ACC112 (cell line): ENCODE data around the gene DDX52.
"Not testable (repeated sequence)": the region's sequence is repeated elsewhere in the genome, so short reads cannot be mapped to it uniquely, and the experiment has no call there.

ENCODE experiments used
- H2AFZ ChIP-seq: fragments of 200-600 bp; sonication (generic); one replicate; pipeline ENCODE4 v1.6.0; 2017; ENCODE audit warnings: antibody characterized with exemption, low read length; ENCODE audit not compliant: unreplicated experiment
- H3K27ac ChIP-seq: fragments of 200-600 bp; sonication (generic); 2 replicates; pipeline ENCODE4 v1.5.1; 2014; ENCODE audit warnings: low read depth, mild to moderate bottlenecking, antibody characterized with exemption, low read length, moderate library complexity
- H3K27me3 ChIP-seq: fragments of 200-600 bp; sonication (generic); 2 replicates; pipeline ENCODE4 v1.6.1; 2014; ENCODE audit warnings: mild to moderate bottlenecking, antibody characterized with exemption, low read length, moderate library complexity, mixed read lengths; ENCODE audit not compliant: insufficient read depth
- H3K36me3 ChIP-seq: fragments of 200-600 bp; sonication (generic); 2 replicates; pipeline ENCODE4 v1.6.1; 2016; ENCODE audit warnings: mild to moderate bottlenecking, antibody characterized with exemption, low read length, moderate library complexity, mixed read lengths; ENCODE audit not compliant: insufficient read depth
- H3K4me1 ChIP-seq: fragments of 200-600 bp; sonication (generic); one replicate; pipeline ENCODE4 v1.6.1; 2016; ENCODE audit warnings: low read length, mixed read lengths; ENCODE audit not compliant: insufficient read depth, unreplicated experiment, control insufficient read depth
- H3K4me3 ChIP-seq: fragments of 200-600 bp; sonication (generic); 2 replicates; pipeline ENCODE4 v1.5.1; 2014; ENCODE audit warnings: mild to moderate bottlenecking, low read depth, low read length
- H3K79me2 ChIP-seq: fragments of 200-600 bp; sonication (generic); one replicate; pipeline ENCODE4 v1.6.0; 2016; ENCODE audit warnings: low read length; ENCODE audit not compliant: control insufficient read depth, unreplicated experiment, insufficient read depth

DDX52 gene

GRCh38 chr17:37610971-37611370 is 32.3 kb downstream of the DDX52 start:
- no peak overlapping the region for H3K4me3 ChIP-seq
- no peak overlapping the region for H2AFZ ChIP-seq
- H3K27ac ChIP-seq: no peak overlapping the region
- H3K79me2 ChIP-seq: peaks cover 26% of the 10 kb centered on the region
- peaks cover 26% of the 10 kb centered on the region for H3K4me1 ChIP-seq
- H3K36me3 ChIP-seq: peaks cover 11% of the 10 kb centered on the region
- no peaks in the 10 kb centered on the region for H3K27me3 ChIP-seq

GRCh38 chr17:37610041-37610420 is 33.2 kb downstream of the DDX52 start:
- Histone ChIP-seq H3K79me2 (peaks cover 36% of the 10 kb centered on the region), H3K4me3 (peak overlapping the region; percentile 87), H3K27ac (peak overlapping the region; percentile 75), H2AFZ (peak overlapping the region; percentile 67), H3K4me1 (peaks cover 24% of the 10 kb centered on the region), H3K36me3 (peaks cover 11% of the 10 kb centered on the region)
- H3K27me3 ChIP-seq: not testable (repeated sequence)

- Histone ChIP-seq H3K79me2 (peaks cover 42% of the 10 kb centered on the region), H3K27me3 (no peaks in the 10 kb centered on the region), H2AFZ (peak within 1 kb of the TSS; percentile 91), H3K27ac (peak within 1 kb of the TSS; percentile 75), H3K4me3 (peak within 1 kb of the TSS; percentile 87), H3K4me1 (peaks cover 18% of the 10 kb centered on the region), H3K36me3 (peaks cover 11% of the 10 kb centered on the region)
Measured at GRCh38 chr17:37609170-37610040, 33.8 kb downstream of the DDX52 start, which contains the start of gene SYNRG. Gene SYNRG (minus strand): TSS chr17:37609418. CDS start chr17:37609355, 63 bp downstream.

- Histone ChIP-seq H3K27ac (peak overlapping the region; percentile 64), H3K79me2 (peaks cover 48% of the 10 kb centered on the region), H2AFZ (peak overlapping the region; percentile 91)
Measured at GRCh38 chr17:37608351-37609169, 34.7 kb downstream of the DDX52 start.

GRCh38 chr17:37607637-37608331 is 35.5 kb downstream of the DDX52 start:
- H2AFZ ChIP-seq: peak overlapping the region; percentile 91
- peaks cover 51% of the 10 kb centered on the region for H3K79me2 ChIP-seq
- H3K4me3 ChIP-seq: peak overlapping the region; percentile 87
- H3K27ac ChIP-seq: no peak overlapping the region
- H3K4me1 ChIP-seq: peaks cover 12% of the 10 kb centered on the region
- peaks cover 9% of the 10 kb centered on the region for H3K36me3 ChIP-seq
- no peaks in the 10 kb centered on the region for H3K27me3 ChIP-seq

More at GRCh38 chr17:37608351-37609169, 34.7 kb downstream of the DDX52 start:
- no peaks in the 10 kb centered on the region for H3K27me3 ChIP-seq
- peaks cover 12% of the 10 kb centered on the region for H3K4me1 ChIP-seq
- peak overlapping the region; percentile 87 for H3K4me3 ChIP-seq
- H3K36me3 ChIP-seq: peaks cover 11% of the 10 kb centered on the region

- peaks cover 6% of the 10 kb centered on the region for H3K36me3 ChIP-seq
- H3K4me3 ChIP-seq: no peak overlapping the region
- H3K27me3 ChIP-seq: no peaks in the 10 kb centered on the region
- H3K4me1 ChIP-seq: peaks cover 12% of the 10 kb centered on the region
- no peak overlapping the region for H2AFZ ChIP-seq
- peaks cover 57% of the 10 kb centered on the region for H3K79me2 ChIP-seq
- no peak overlapping the region for H3K27ac ChIP-seq
Measured at GRCh38 chr17:37605813-37606505, 37.3 kb downstream of the DDX52 start.

- H3K79me2 ChIP-seq: peaks cover 57% of the 10 kb centered on the region
- peaks cover 9% of the 10 kb centered on the region for H3K36me3 ChIP-seq
- peaks cover 12% of the 10 kb centered on the region for H3K4me1 ChIP-seq
- no peaks in the 10 kb centered on the region for H3K27me3 ChIP-seq
- no peak overlapping the region for H3K27ac ChIP-seq
- H3K4me3 ChIP-seq: no peak overlapping the region
- no peak overlapping the region for H2AFZ ChIP-seq
Measured at GRCh38 chr17:37605081-37605480, 38.2 kb downstream of the DDX52 start.

- H3K4me1 ChIP-seq: peaks cover 12% of the 10 kb centered on the region
- H3K27me3 ChIP-seq: no peaks in the 10 kb centered on the region
- H3K36me3 ChIP-seq: peaks cover 13% of the 10 kb centered on the region
- H2AFZ ChIP-seq: no peak overlapping the region
- no peak overlapping the region for H3K4me3 ChIP-seq
- no peak overlapping the region for H3K27ac ChIP-seq
- H3K79me2 ChIP-seq: peaks cover 57% of the 10 kb centered on the region
Measured at GRCh38 chr17:37604556-37604955, 38.7 kb downstream of the DDX52 start.

- Histone ChIP-seq H3K36me3 (peaks cover 18% of the 10 kb centered on the region), H2AFZ (no peak overlapping the region), H3K4me3 (no peak overlapping the region), H3K4me1 (no peaks in the 10 kb centered on the region), H3K27ac (no peak overlapping the region), H3K27me3 (no peaks in the 10 kb centered on the region), H3K79me2 (peaks cover 6% of the 10 kb centered on the region)
Measured at GRCh38 chr17:37598145-37598544, 45.1 kb downstream of the DDX52 start.

- H3K27ac ChIP-seq: no peak overlapping the region
- no peak overlapping the region for H2AFZ ChIP-seq
- no peaks in the 10 kb centered on the region for H3K27me3 ChIP-seq
- H3K79me2 ChIP-seq: peaks cover 15% of the 10 kb centered on the region
- H3K4me1 ChIP-seq: peaks cover 5% of the 10 kb centered on the region
- H3K4me3 ChIP-seq: no peak overlapping the region
- H3K36me3 ChIP-seq: peaks cover 15% of the 10 kb centered on the region
Measured at GRCh38 chr17:37592291-37592690, 51.0 kb downstream of the DDX52 start.
